ENCODE measurements around the gene GOLM1.
"Not testable (repeated sequence)": the region's sequence is repeated elsewhere in the genome, so short reads cannot be mapped to it uniquely, and the experiment has no call there.

The GOLM1 gene

DNA sequence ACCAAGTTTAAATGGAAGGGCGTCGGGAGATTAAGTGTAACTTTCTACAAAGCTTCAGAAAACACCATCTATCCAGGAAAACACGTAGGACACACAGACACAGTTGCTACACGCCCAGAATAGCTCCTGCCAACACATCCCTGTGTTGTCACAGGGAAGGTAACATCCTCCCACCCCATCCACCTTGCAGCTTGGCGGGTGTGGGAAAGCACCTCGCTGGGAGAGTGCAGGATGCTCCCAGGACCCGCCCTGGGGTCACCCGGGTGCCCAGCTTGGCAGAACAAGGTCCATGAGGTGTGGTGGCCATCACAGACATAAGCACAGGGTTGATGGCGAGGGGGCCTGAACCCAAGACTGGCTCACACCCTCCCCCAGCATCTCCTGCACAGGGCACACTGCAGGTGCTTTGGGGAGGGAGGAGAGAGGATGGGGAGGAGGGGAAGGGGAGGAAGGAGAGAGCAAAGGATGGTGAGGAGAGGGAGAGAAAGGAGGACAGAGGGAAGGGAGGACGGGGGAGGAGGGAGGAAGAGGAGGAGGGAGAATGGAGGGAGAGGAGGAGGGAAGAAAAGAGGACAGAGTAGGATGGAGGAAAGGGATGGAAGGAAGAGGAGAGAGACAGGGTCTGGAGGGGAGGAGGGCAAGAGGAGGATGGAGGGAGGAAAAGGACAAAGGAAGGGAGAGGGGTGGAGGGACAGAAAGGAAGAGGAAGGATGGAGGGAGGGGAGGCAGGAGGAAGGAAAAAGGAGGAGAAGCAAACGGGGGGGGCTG lies 37.2 kb downstream of the GOLM1 start:
- no peaks in the 10 kb centered on the region for H3K9me3 ChIP-seq (ENCODE audit: control insufficient read depth, insufficient read depth, low read depth, low read length)
- no peak overlapping the region for H3K27ac ChIP-seq (ENCODE audit: low read depth, low read length)
- H3K36me3 ChIP-seq (ENCODE audit: control insufficient read depth, insufficient read depth, low read length) = no peaks in the 10 kb centered on the region; the same call in 1 of the 2 replicates
- H3K27me3 ChIP-seq (ENCODE audit: control insufficient read depth, insufficient read depth, low read length) = no peaks in the 10 kb centered on the region
- H3K4me3 ChIP-seq (ENCODE audit: low read depth, low read length) = no peak overlapping the region
- H3K9ac ChIP-seq (ENCODE audit: low read length) = no peak overlapping the region
- peaks cover 19% of the 10 kb centered on the region for H3K4me1 ChIP-seq (ENCODE audit: control insufficient read depth, insufficient read depth, low read length)

DNA sequence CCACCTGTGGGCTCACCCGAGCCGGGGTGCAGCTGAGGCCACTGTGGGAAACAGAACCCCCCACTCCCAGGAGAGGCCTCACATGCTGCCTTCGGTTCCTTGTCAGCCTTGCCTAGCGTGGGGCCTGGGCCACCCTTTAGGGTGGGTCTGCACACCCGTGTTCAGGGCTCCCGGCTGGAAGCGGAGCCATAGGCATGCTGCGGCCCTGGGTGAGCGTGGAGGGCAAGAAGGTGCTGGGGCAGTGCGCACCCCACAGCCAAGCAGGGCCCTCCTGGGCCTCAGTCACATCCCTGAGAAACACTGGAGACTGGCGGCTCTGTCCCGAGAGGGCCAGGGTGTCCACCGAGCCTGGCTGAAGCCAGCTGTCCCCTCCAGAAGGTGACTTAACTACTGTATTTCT lies 41.9 kb downstream of the GOLM1 start:
- Histone ChIP-seq H3K4me1 (ENCODE audit: control insufficient read depth, insufficient read depth, low read length) (0 out of 2 replicates have a peak, but pooled peaks cover under 1% of the 10 kb centered on the region), H3K9ac (ENCODE audit: low read length) (no peak overlapping the region), H3K36me3 (ENCODE audit: control insufficient read depth, insufficient read depth, low read length) (no peaks in the 10 kb centered on the region), H3K27me3 (ENCODE audit: control insufficient read depth, insufficient read depth, low read length) (no peaks in the 10 kb centered on the region), H3K9me3 (ENCODE audit: control insufficient read depth, insufficient read depth, low read depth, low read length) (no peaks in the 10 kb centered on the region), H3K4me3 (ENCODE audit: low read depth, low read length) (no peak overlapping the region), H3K27ac (ENCODE audit: low read depth, low read length) (no peak overlapping the region)

DNA sequence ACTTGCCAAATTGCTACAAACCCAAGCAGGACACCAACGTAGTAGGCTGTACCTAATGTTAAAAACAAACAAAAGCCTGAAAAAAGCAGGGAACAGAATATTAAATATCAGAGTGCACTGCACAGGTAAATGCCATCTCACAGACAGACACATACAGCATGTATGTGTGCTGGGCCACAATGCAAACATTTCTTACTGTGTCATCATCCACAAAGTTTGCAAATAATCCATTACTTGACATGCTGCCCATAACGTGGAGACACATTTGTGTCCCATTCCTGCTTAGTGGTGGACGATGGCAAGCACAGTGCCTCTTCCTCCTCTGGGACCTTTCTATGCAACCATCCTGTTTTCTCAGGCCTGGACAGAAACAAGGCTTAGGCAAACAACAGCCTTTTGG lies 44.7 kb downstream of the GOLM1 start:
- Histone ChIP-seq H3K9ac (ENCODE audit: low read length) (no peak overlapping the region), H3K9me3 (ENCODE audit: control insufficient read depth, insufficient read depth, low read depth, low read length) (no peaks in the 10 kb centered on the region), H3K36me3 (ENCODE audit: control insufficient read depth, insufficient read depth, low read length) (no peaks in the 10 kb centered on the region), H3K27me3 (ENCODE audit: control insufficient read depth, insufficient read depth, low read length) (no peaks in the 10 kb centered on the region), H3K27ac (ENCODE audit: low read depth, low read length) (no peak overlapping the region), H3K4me1 (ENCODE audit: control insufficient read depth, insufficient read depth, low read length) (no peaks in the 10 kb centered on the region), H3K4me3 (ENCODE audit: low read depth, low read length) (no peak overlapping the region)

DNA sequence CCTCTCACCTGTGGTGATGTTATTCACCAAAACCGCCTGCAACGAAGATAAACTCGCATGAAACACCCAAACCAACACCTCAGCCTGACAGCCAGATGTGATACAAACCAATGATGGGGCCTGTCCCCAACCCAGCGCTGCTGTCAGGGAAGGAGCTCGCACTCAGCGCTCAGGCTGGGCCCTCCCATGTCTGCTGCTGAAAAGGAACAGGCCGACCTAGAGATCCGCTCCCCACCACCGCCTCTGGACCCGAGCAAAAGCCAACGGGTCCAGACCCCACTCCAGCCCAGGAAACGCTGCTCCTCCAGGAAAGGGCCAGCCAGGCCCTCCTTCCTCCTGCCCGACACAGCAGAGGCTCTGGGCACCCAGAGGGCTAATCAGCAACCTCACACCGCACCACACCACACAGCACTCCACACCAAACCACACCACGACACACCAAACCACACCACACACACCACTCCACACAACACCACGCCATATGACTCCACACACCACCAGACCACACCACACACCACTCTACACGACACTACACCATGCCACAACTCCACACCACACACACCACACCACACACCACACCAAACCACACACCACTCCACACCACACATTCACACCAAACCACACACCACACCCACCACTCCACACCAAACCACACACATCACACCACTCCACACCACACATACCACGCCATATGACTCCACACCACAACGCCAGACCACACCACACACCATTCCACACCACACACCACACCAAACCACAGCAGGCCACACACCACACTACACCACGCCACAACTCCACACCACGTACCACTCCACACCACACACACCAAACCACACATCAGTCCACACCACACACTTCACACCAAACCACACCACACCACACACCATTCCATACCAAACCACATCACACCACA lies 46.5 kb downstream of the GOLM1 start:
- Histone ChIP-seq H3K4me3 (ENCODE audit: low read depth, low read length) (no peak overlapping the region), H3K9me3 (ENCODE audit: control insufficient read depth, insufficient read depth, low read depth, low read length) (no peaks in the 10 kb centered on the region), H3K36me3 (ENCODE audit: control insufficient read depth, insufficient read depth, low read length) (no peaks in the 10 kb centered on the region), H3K4me1 (ENCODE audit: control insufficient read depth, insufficient read depth, low read length) (no peaks in the 10 kb centered on the region), H3K27ac (ENCODE audit: low read depth, low read length) (no peak overlapping the region), H3K27me3 (ENCODE audit: control insufficient read depth, insufficient read depth, low read length) (no peaks in the 10 kb centered on the region), H3K9ac (ENCODE audit: low read length) (no peak overlapping the region)

GRCh38 chr9:86048018-86048742 lies 51.2 kb downstream of the GOLM1 start:
- H3K4me1 ChIP-seq (ENCODE audit: control insufficient read depth, insufficient read depth, low read length); H3K27me3 ChIP-seq (ENCODE audit: control insufficient read depth, insufficient read depth, low read length); H3K27ac ChIP-seq (ENCODE audit: low read depth, low read length); H3K9me3 ChIP-seq (ENCODE audit: control insufficient read depth, insufficient read depth, low read depth, low read length); H3K4me3 ChIP-seq (ENCODE audit: low read depth, low read length); H3K36me3 ChIP-seq (ENCODE audit: control insufficient read depth, insufficient read depth, low read length); H3K9ac ChIP-seq (ENCODE audit: low read length): not testable (repeated sequence)

- no peaks in the 10 kb centered on the region for H3K4me1 ChIP-seq (ENCODE audit: control insufficient read depth, insufficient read depth, low read length)
- H3K27ac ChIP-seq (ENCODE audit: low read depth, low read length) = no peak overlapping the region
- peaks cover 9% of the 10 kb centered on the region for H3K36me3 ChIP-seq (ENCODE audit: control insufficient read depth, insufficient read depth, low read length)
Observed at GRCh38 chr9:86047361-86047760, 52.0 kb downstream of the GOLM1 start.

DNA sequence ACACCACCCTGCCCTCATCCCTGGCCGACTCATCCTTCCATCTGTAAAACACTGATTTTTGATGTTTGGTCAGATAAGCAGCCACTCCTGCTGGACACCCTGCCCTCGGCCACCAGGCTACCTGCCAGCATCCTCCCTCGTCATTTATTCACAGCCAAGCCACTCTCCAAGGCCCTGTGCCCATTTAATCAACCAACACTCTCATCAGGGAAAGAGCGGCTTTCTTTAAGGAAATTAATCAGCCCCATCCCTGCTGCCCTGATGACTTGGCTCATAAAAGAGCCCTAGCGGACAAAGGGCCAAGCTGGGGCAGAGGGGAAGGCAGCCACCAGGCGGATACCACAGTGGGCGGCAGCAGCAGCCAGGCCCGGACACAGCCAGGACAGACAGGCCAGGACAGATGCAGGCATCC lies 52.4 kb downstream of the GOLM1 start:
- H3K9ac ChIP-seq (ENCODE audit: low read length) = no peak overlapping the region
- no peaks in the 10 kb centered on the region for H3K27me3 ChIP-seq (ENCODE audit: control insufficient read depth, insufficient read depth, low read length)
- H3K9me3 ChIP-seq (ENCODE audit: control insufficient read depth, insufficient read depth, low read depth, low read length) = no peaks in the 10 kb centered on the region
- peaks cover 9% of the 10 kb centered on the region for H3K36me3 ChIP-seq (ENCODE audit: control insufficient read depth, insufficient read depth, low read length)
- H3K4me3 ChIP-seq (ENCODE audit: low read depth, low read length) = no peak overlapping the region
- H3K4me1 ChIP-seq (ENCODE audit: control insufficient read depth, insufficient read depth, low read length) = no peaks in the 10 kb centered on the region
- H3K27ac ChIP-seq (ENCODE audit: low read depth, low read length) = no peak overlapping the region

More at GRCh38 chr9:86047361-86047760, 52.0 kb downstream of the GOLM1 start:
- H3K4me3 ChIP-seq (ENCODE audit: low read depth, low read length) = no peak overlapping the region
- H3K9ac ChIP-seq (ENCODE audit: low read length) = no peak overlapping the region
- no peaks in the 10 kb centered on the region for H3K27me3 ChIP-seq (ENCODE audit: control insufficient read depth, insufficient read depth, low read length)
- no peaks in the 10 kb centered on the region for H3K9me3 ChIP-seq (ENCODE audit: control insufficient read depth, insufficient read depth, low read depth, low read length)

DNA sequence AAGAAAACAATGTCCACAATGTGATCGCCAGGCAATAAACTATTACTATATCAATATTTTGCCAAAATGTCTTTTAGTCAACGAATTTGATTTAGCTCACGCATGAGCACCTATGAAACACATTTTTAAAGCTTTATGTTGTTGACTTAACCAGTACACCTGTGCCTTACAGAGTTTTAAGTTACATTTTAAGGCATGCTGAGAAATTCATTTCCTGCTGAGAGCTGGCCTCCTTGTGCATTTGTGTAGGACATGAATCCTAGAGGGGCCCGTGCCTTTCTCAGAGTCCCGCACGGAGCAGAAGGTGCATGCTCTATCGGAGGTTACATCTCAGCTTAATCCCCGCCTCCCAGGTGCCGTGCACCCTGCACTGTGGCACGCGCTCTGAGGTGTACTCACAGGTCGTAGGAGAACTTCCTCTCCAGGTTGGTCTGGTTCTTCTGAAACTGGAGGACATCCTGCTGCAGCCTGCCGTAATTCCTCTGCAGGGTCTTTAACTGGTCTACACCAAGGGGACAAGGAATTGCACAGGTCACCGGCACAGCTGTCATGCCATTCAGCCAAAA lies 53.2 kb downstream of the GOLM1 start:
- no peak overlapping the region for H3K9ac ChIP-seq (ENCODE audit: low read length)
- peaks cover 9% of the 10 kb centered on the region for H3K36me3 ChIP-seq (ENCODE audit: control insufficient read depth, insufficient read depth, low read length)
- H3K9me3 ChIP-seq (ENCODE audit: control insufficient read depth, insufficient read depth, low read depth, low read length) = no peaks in the 10 kb centered on the region
- H3K4me1 ChIP-seq (ENCODE audit: control insufficient read depth, insufficient read depth, low read length) = no peaks in the 10 kb centered on the region
- no peaks in the 10 kb centered on the region for H3K27me3 ChIP-seq (ENCODE audit: control insufficient read depth, insufficient read depth, low read length)
- H3K27ac ChIP-seq (ENCODE audit: low read depth, low read length) = no peak overlapping the region
- no peak overlapping the region for H3K4me3 ChIP-seq (ENCODE audit: low read depth, low read length)

DNA sequence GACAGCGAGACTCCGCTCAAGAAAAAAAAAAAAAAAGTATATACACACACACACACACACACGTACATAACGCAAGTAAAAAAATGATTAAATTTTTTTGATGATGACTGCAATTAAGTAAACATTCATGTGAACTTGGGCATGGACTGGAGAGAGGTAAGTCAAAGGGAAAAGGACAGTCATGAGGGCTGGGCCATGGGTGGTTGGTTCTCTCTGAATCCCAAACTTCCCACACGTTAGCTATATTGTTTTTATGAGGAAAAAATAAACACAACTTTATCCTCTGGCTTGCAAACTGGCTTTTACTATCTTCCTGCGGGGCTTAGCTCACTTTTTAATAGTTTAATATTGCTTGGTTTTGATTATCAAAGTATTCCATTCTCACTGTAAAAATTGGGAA lies 53.7 kb downstream of the GOLM1 start:
- Histone ChIP-seq H3K9ac (ENCODE audit: low read length) (no peak overlapping the region), H3K9me3 (ENCODE audit: control insufficient read depth, insufficient read depth, low read depth, low read length) (no peaks in the 10 kb centered on the region), H3K36me3 (ENCODE audit: control insufficient read depth, insufficient read depth, low read length) (peaks cover 9% of the 10 kb centered on the region), H3K27ac (ENCODE audit: low read depth, low read length) (no peak overlapping the region), H3K27me3 (ENCODE audit: control insufficient read depth, insufficient read depth, low read length) (no peaks in the 10 kb centered on the region), H3K4me3 (ENCODE audit: low read depth, low read length) (no peak overlapping the region), H3K4me1 (ENCODE audit: control insufficient read depth, insufficient read depth, low read length) (no peaks in the 10 kb centered on the region)

- Histone ChIP-seq H3K27ac (ENCODE audit: low read depth, low read length) (no peak overlapping the region), H3K9ac (ENCODE audit: low read length) (no peak overlapping the region), H3K9me3 (ENCODE audit: control insufficient read depth, insufficient read depth, low read depth, low read length) (no peaks in the 10 kb centered on the region), H3K36me3 (ENCODE audit: control insufficient read depth, insufficient read depth, low read length) (peaks cover 9% of the 10 kb centered on the region), H3K27me3 (ENCODE audit: control insufficient read depth, insufficient read depth, low read length) (no peaks in the 10 kb centered on the region), H3K4me1 (ENCODE audit: control insufficient read depth, insufficient read depth, low read length) (no peaks in the 10 kb centered on the region), H3K4me3 (ENCODE audit: low read depth, low read length) (no peak overlapping the region)
Observed at GRCh38 chr9:86043999-86044398, 55.4 kb downstream of the GOLM1 start.

Data from HUES6 (cell line).